OCI-LY1 (cell line): ENCODE measurements around the gene PCDHGA7.
"Not testable (repeated sequence)": the region's sequence is repeated elsewhere in the genome, so short reads cannot be mapped to it uniquely, and the experiment has no call there.

Experiments used
- H2AFZ ChIP-seq: fragments of 200-600 bp; sonication (generic), shearing (Covaris generic); 2 replicates; pipeline ENCODE4 v1.6.0; 2014; ENCODE audit warnings: antibody characterized with exemption, mild to moderate bottlenecking, low read length
- H3F3A ChIP-seq: fragments of 200-600 bp; sonication (generic), shearing (Covaris generic); 2 replicates; pipeline ENCODE4 v1.6.0; 2014; ENCODE audit warnings: mild to moderate bottlenecking, antibody characterized with exemption, low read length, moderate library complexity; ENCODE audit not compliant: insufficient read depth
- H3K27ac ChIP-seq: fragments of 200-600 bp; sonication (generic); 2 replicates; pipeline ENCODE4 v1.5.1; 2014; ENCODE audit warnings: low read length, mixed run types, mild to moderate bottlenecking, low read depth; ENCODE audit not compliant: poor library complexity, severe bottlenecking
- H3K27me3 ChIP-seq: fragments of 200-600 bp; sonication (generic); 2 replicates; pipeline ENCODE4 v1.6.0; 2014; ENCODE audit warnings: antibody characterized with exemption, mild to moderate bottlenecking, low read length, moderate library complexity; ENCODE audit not compliant: insufficient read depth
- H3K36me3 ChIP-seq: fragments of 200-600 bp; sonication (generic); 2 replicates; pipeline ENCODE4 v1.6.1; 2014; ENCODE audit warnings: mild to moderate bottlenecking, antibody characterized with exemption, low read length, moderate library complexity, mixed read lengths; ENCODE audit not compliant: insufficient read depth
- H3K4me1 ChIP-seq: fragments of 200-600 bp; sonication (generic); 2 replicates; pipeline ENCODE4 v1.5.1; 2014; ENCODE audit warnings: mild to moderate bottlenecking, low read length, moderate library complexity; ENCODE audit not compliant: insufficient read depth, severe bottlenecking
- H3K4me2 ChIP-seq: fragments of 200-600 bp; sonication (generic), shearing (Covaris generic); 2 replicates; pipeline ENCODE4 v1.6.1; 2014; ENCODE audit warnings: low read length
- H3K4me3 ChIP-seq: fragments of 200-600 bp; sonication (generic); 2 replicates; pipeline ENCODE4 v1.5.1; 2014; ENCODE audit warnings: low read length, low read depth, mild to moderate bottlenecking, mixed read lengths; ENCODE audit not compliant: poor library complexity, severe bottlenecking
- H3K79me2 ChIP-seq: fragments of 200-600 bp; shearing (Covaris generic); 2 replicates; pipeline ENCODE4 v1.6.1; 2016; ENCODE audit warnings: mixed run types, low read length, mixed read lengths; ENCODE audit not compliant: insufficient read depth
- H3K9ac ChIP-seq: fragments of 200-600 bp; sonication (generic), shearing (Covaris generic); 2 replicates; pipeline ENCODE4 v1.6.1; 2014; ENCODE audit warnings: mild to moderate bottlenecking, low read length, mixed read lengths
- H3K9me2 ChIP-seq: fragments of 200-600 bp; sonication (generic), shearing (Covaris generic); 2 replicates; pipeline ENCODE4 v1.6.1; 2014; ENCODE audit warnings: low read depth, mild to moderate bottlenecking, low read length, mixed read lengths
- H3K9me3 ChIP-seq: fragments of 200-600 bp; shearing (Covaris generic); 2 replicates; pipeline ENCODE4 v1.6.1; 2014; ENCODE audit warnings: low read length, mixed read lengths
- H4K20me1 ChIP-seq: fragments of 200-600 bp; sonication (generic), shearing (Covaris generic); 2 replicates; pipeline ENCODE4 v1.6.0; 2016; ENCODE audit warnings: mild to moderate bottlenecking, low read length; ENCODE audit not compliant: insufficient read depth
- CTCF ChIP-seq: fragments of 200-600 bp; sonication (generic), shearing (Covaris generic); IDR thresholded peaks from 2 replicates; pipeline ENCODE4 v1.5.1; 2017; ENCODE audit warnings: mild to moderate bottlenecking, antibody characterized with exemption, low read length, moderate library complexity, mixed read lengths
- EZH2 ChIP-seq: fragments of 200-600 bp; sonication (generic), shearing (Covaris generic); IDR thresholded peaks from 2 replicates; pipeline ENCODE4 v1.8.0; 2017; ENCODE audit warnings: borderline replicate concordance, mixed run types, mild to moderate bottlenecking, antibody characterized with exemption, low read length, moderate library complexity, mixed read lengths

Gene PCDHGA7

GRCh38 chr5:141374627-141375026 lies 7.9 kb upstream of the PCDHGA7 start:
- H3K9me3 ChIP-seq, result peaks cover 19% of the 10 kb centered on the region
- no peak overlapping the region for H2AFZ ChIP-seq
- no peak overlapping the region for H3K27ac ChIP-seq
- H3K79me2 ChIP-seq, result no peaks in the 10 kb centered on the region
- no peak overlapping the region for H3K9ac ChIP-seq
- no peak overlapping the region for H3K4me2 ChIP-seq
- TF ChIP-seq EZH2, result no peak
- TF ChIP-seq CTCF, result no peak
- 0 out of 2 replicates have a peak, but pooled peaks cover 3% of the 10 kb centered on the region for H3F3A ChIP-seq
- no peaks in the 10 kb centered on the region for H4K20me1 ChIP-seq
- H3K9me2 ChIP-seq, result no peaks in the 10 kb centered on the region
- no peaks in the 10 kb centered on the region for H3K36me3 ChIP-seq
- no peaks in the 10 kb centered on the region for H3K27me3 ChIP-seq
- H3K4me1 ChIP-seq, result no peaks in the 10 kb centered on the region
- H3K4me3 ChIP-seq, result no peak overlapping the region

- H3K27me3 ChIP-seq, H2AFZ ChIP-seq, H3K4me1 ChIP-seq, H3K9me2 ChIP-seq, H3K27ac ChIP-seq, H3K79me2 ChIP-seq, H3K4me2 ChIP-seq, H3K9ac ChIP-seq, H3K4me3 ChIP-seq, H4K20me1 ChIP-seq, H3K36me3 ChIP-seq, H3F3A ChIP-seq: not testable (repeated sequence)
- H3K9me3 ChIP-seq, result peaks cover 19% of the 10 kb centered on the region
These were observed 6.9 kb upstream of the PCDHGA7 start for GRCh38 chr5:141375444-141376155.

- no peaks in the 10 kb centered on the region for H3K27me3 ChIP-seq
- H3K4me3 ChIP-seq, result no peak overlapping the region
- no peaks in the 10 kb centered on the region for H3K79me2 ChIP-seq
- no peaks in the 10 kb centered on the region for H4K20me1 ChIP-seq
- H3K9me3 ChIP-seq, result peaks cover 9% of the 10 kb centered on the region
- H3F3A ChIP-seq, result no peaks in the 10 kb centered on the region
- no peaks in the 10 kb centered on the region for H3K9me2 ChIP-seq
- no peak overlapping the region for H3K9ac ChIP-seq
- TF ChIP-seq EZH2 (no peak), CTCF (no peak)
- H2AFZ ChIP-seq, result no peak overlapping the region
- H3K36me3 ChIP-seq, result no peaks in the 10 kb centered on the region
- H3K27ac ChIP-seq, result no peak overlapping the region
- no peak overlapping the region for H3K4me2 ChIP-seq
- H3K4me1 ChIP-seq, result no peaks in the 10 kb centered on the region
These were observed 803 bp downstream of the PCDHGA7 start for GRCh38 chr5:141383345-141383744.
